T-helper 1 cell treated with Interleukin-12 subunit alpha and Interleukin-12 subunit beta and Interleukin-4 antibody, amounts not matched to agents 30 μg/mL and 1 μg/mL, for 36 hours (primary cell): ENCODE measurements around the gene ANO9.

Experiments
- H3K27ac Mint-ChIP-seq: one replicate; pipeline ENCODE4 v1.8.0; 2021; ENCODE audit warnings: mild to moderate bottlenecking, mixed read lengths
- H3K27me3 Mint-ChIP-seq: one replicate; pipeline ENCODE4 v1.8.0; 2021; ENCODE audit warnings: low read depth, mixed read lengths
- H3K36me3 Mint-ChIP-seq: one replicate; pipeline ENCODE4 v1.8.0; 2021; ENCODE audit warnings: low read depth, mixed read lengths
- H3K4me1 Mint-ChIP-seq: one replicate; pipeline ENCODE4 v1.8.0; 2021; ENCODE audit warnings: low read depth, mixed read lengths
- H3K4me3 Mint-ChIP-seq: one replicate; pipeline ENCODE4 v1.8.0; 2021; ENCODE audit warnings: mild to moderate bottlenecking, moderate library complexity, mixed read lengths
- H3K9me3 Mint-ChIP-seq: one replicate; pipeline ENCODE4 v1.8.0; 2021; ENCODE audit warnings: mixed read lengths

Gene ANO9

GRCh38 chr11:462107-462890, 20.5 kb upstream of the ANO9 start:
- Mint-ChIP-seq H3K27me3 (no peaks in the 10 kb centered on the region), H3K27ac (no peak overlapping the region), H3K4me3 (no peak overlapping the region), H3K36me3 (peaks cover 10% of the 10 kb centered on the region), H3K9me3 (no peaks in the 10 kb centered on the region), H3K4me1 (peaks cover 7% of the 10 kb centered on the region)

- Mint-ChIP-seq H3K4me3 (no peak overlapping the region), H3K27me3 (no peaks in the 10 kb centered on the region), H3K27ac (no peak overlapping the region), H3K4me1 (peaks cover 14% of the 10 kb centered on the region), H3K36me3 (peaks cover 10% of the 10 kb centered on the region), H3K9me3 (no peaks in the 10 kb centered on the region)
These were observed 19.8 kb upstream of the ANO9 start for GRCh38 chr11:461626-462025.

GRCh38 chr11:460331-461199, 18.8 kb upstream of the ANO9 start:
- no peak overlapping the region for H3K4me3 Mint-ChIP-seq
- H3K27me3 Mint-ChIP-seq, result no peaks in the 10 kb centered on the region
- peaks cover 17% of the 10 kb centered on the region for H3K4me1 Mint-ChIP-seq
- H3K9me3 Mint-ChIP-seq, result no peaks in the 10 kb centered on the region
- H3K27ac Mint-ChIP-seq, result no peak overlapping the region
- peaks cover 8% of the 10 kb centered on the region for H3K36me3 Mint-ChIP-seq

- Mint-ChIP-seq H3K4me3 (no peak overlapping the region), H3K27ac (no peak overlapping the region), H3K4me1 (peaks cover 17% of the 10 kb centered on the region), H3K36me3 (peaks cover 8% of the 10 kb centered on the region), H3K27me3 (no peaks in the 10 kb centered on the region), H3K9me3 (no peaks in the 10 kb centered on the region)
These were observed 17.9 kb upstream of the ANO9 start for GRCh38 chr11:459511-460220.

- Mint-ChIP-seq H3K27me3 (no peaks in the 10 kb centered on the region), H3K4me1 (peaks cover 19% of the 10 kb centered on the region), H3K36me3 (peaks cover 15% of the 10 kb centered on the region), H3K4me3 (peak overlapping the region; percentile 12), H3K27ac (peak overlapping the region; percentile 36), H3K9me3 (no peaks in the 10 kb centered on the region)
These were observed 15.4 kb upstream of the ANO9 start for GRCh38 chr11:457111-457760.

- Mint-ChIP-seq H3K27ac (no peak overlapping the region), H3K27me3 (no peaks in the 10 kb centered on the region), H3K9me3 (no peaks in the 10 kb centered on the region), H3K36me3 (peaks cover 16% of the 10 kb centered on the region), H3K4me1 (peaks cover 19% of the 10 kb centered on the region), H3K4me3 (peak overlapping the region; percentile 12)
These were observed 14.7 kb upstream of the ANO9 start for GRCh38 chr11:456533-456932.

GRCh38 chr11:455566-456147, 13.8 kb upstream of the ANO9 start:
- no peak overlapping the region for H3K27ac Mint-ChIP-seq
- peaks cover 19% of the 10 kb centered on the region for H3K36me3 Mint-ChIP-seq
- no peaks in the 10 kb centered on the region for H3K9me3 Mint-ChIP-seq
- peaks cover 25% of the 10 kb centered on the region for H3K4me1 Mint-ChIP-seq
- no peak overlapping the region for H3K4me3 Mint-ChIP-seq
- no peaks in the 10 kb centered on the region for H3K27me3 Mint-ChIP-seq

- H3K36me3 Mint-ChIP-seq, result peaks cover 16% of the 10 kb centered on the region
- peak overlapping the region; percentile 20 for H3K27ac Mint-ChIP-seq
- no peaks in the 10 kb centered on the region for H3K27me3 Mint-ChIP-seq
- H3K4me3 Mint-ChIP-seq, result no peak overlapping the region
- H3K9me3 Mint-ChIP-seq, result no peaks in the 10 kb centered on the region
- H3K4me1 Mint-ChIP-seq, result peaks cover 25% of the 10 kb centered on the region
These were observed 13.2 kb upstream of the ANO9 start for GRCh38 chr11:454801-455565.

- no peaks in the 10 kb centered on the region for H3K27me3 Mint-ChIP-seq
- H3K4me1 Mint-ChIP-seq, result peaks cover 28% of the 10 kb centered on the region
- H3K27ac Mint-ChIP-seq, result peak overlapping the region; percentile 49
- H3K9me3 Mint-ChIP-seq, result no peaks in the 10 kb centered on the region
- H3K4me3 Mint-ChIP-seq, result no peak overlapping the region
- H3K36me3 Mint-ChIP-seq, result peaks cover 16% of the 10 kb centered on the region
These were observed 12.2 kb upstream of the ANO9 start for GRCh38 chr11:454043-454442.

- Mint-ChIP-seq H3K36me3 (peaks cover 16% of the 10 kb centered on the region), H3K27ac (no peak overlapping the region), H3K4me3 (no peak overlapping the region), H3K27me3 (no peaks in the 10 kb centered on the region), H3K4me1 (peaks cover 30% of the 10 kb centered on the region), H3K9me3 (no peaks in the 10 kb centered on the region)
These were observed 11.8 kb upstream of the ANO9 start for GRCh38 chr11:453564-453963.

- no peak overlapping the region for H3K27ac Mint-ChIP-seq
- no peaks in the 10 kb centered on the region for H3K9me3 Mint-ChIP-seq
- no peak overlapping the region for H3K4me3 Mint-ChIP-seq
- peaks cover 16% of the 10 kb centered on the region for H3K36me3 Mint-ChIP-seq
- H3K4me1 Mint-ChIP-seq, result peaks cover 31% of the 10 kb centered on the region
- no peaks in the 10 kb centered on the region for H3K27me3 Mint-ChIP-seq
These were observed 11.2 kb upstream of the ANO9 start for GRCh38 chr11:452916-453527.

GRCh38 chr11:452203-452744, 10.5 kb upstream of the ANO9 start:
- no peak overlapping the region for H3K27ac Mint-ChIP-seq

GRCh38 chr11:451738-452137, 9.9 kb upstream of the ANO9 start:
- Mint-ChIP-seq H3K4me1 (peaks cover 18% of the 10 kb centered on the region), H3K36me3 (peaks cover 11% of the 10 kb centered on the region), H3K9me3 (no peaks in the 10 kb centered on the region), H3K4me3 (no peak overlapping the region), H3K27ac (peak overlapping the region; percentile 86), H3K27me3 (no peaks in the 10 kb centered on the region)

More at GRCh38 chr11:452203-452744, 10.5 kb upstream of the ANO9 start:
- H3K4me1 Mint-ChIP-seq, result peaks cover 23% of the 10 kb centered on the region
- no peaks in the 10 kb centered on the region for H3K27me3 Mint-ChIP-seq
- H3K4me3 Mint-ChIP-seq, result no peak overlapping the region
- peaks cover 11% of the 10 kb centered on the region for H3K36me3 Mint-ChIP-seq
- H3K9me3 Mint-ChIP-seq, result no peaks in the 10 kb centered on the region
